Measurements from ENCODE around the gene TTC6. TPM values are rescaled to one million over a fixed set of nuclear protein-coding genes. Genes with fewer than 3 reads are reported as not detected.

TTC6 gene
- total RNA-seq, 1 donor from 2014 or later: 8.5 TPM

DNA sequence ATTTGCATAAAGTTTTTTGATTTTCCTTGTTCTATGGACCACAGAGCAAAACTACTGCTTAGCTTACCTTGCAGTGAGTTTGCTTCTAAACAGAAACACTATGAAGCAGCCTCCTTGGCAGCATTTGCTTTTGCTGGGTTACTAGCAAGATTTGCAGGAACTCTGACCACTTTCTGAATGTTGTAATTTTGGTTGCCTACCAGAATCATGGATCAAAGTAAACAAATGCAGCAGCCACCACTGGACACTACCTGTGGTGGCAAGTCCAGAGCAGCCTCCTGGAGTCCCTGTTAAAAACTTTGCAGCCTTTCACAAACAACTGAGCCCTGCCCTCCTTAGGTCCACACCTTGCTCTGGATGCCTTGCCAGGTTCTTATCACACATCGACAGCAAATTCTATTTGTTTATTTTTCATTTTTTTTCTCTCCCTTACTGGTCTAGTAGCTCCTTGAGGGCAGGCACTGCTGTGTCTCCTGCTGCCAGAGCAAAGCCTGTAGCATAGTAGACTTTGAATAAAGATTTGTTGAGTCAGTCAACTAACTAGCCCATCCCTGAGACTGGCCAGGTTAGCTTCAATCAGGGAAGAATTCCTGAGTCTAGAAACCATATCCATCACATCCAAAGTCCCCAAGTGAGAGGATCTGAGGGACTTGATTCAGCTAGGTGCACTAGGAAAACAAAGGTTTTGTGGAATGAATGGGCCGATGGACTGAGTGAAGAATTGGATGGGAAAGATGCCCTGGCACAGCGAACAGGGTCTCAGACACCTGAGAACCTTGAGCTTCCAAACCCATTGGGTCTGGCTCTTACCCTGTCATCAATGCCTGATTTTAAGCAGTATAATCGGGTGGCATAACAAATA lies 5.7 kb downstream of the TTC6 start:
- peaks cover 47% of the 10 kb centered on the region for H3K27me3 Mint-ChIP-seq (ENCODE audit: unreplicated experiment)

GRCh38 chr14:37601865-37602264 lies 6.4 kb downstream of the TTC6 start:
- Mint-ChIP-seq H3K27me3 (ENCODE audit: unreplicated experiment) (peaks cover 46% of the 10 kb centered on the region), H3K27ac (ENCODE audit: unreplicated experiment) (no peak overlapping the region), H3K9me3 (ENCODE audit: unreplicated experiment) (no peaks in the 10 kb centered on the region), H3K4me3 (ENCODE audit: unreplicated experiment) (no peak overlapping the region), H3K36me3 (ENCODE audit: low read depth, unreplicated experiment) (no peaks in the 10 kb centered on the region), H3K4me1 (ENCODE audit: unreplicated experiment) (peaks cover 6% of the 10 kb centered on the region)
- TF ChIP-seq, protein P1, sequence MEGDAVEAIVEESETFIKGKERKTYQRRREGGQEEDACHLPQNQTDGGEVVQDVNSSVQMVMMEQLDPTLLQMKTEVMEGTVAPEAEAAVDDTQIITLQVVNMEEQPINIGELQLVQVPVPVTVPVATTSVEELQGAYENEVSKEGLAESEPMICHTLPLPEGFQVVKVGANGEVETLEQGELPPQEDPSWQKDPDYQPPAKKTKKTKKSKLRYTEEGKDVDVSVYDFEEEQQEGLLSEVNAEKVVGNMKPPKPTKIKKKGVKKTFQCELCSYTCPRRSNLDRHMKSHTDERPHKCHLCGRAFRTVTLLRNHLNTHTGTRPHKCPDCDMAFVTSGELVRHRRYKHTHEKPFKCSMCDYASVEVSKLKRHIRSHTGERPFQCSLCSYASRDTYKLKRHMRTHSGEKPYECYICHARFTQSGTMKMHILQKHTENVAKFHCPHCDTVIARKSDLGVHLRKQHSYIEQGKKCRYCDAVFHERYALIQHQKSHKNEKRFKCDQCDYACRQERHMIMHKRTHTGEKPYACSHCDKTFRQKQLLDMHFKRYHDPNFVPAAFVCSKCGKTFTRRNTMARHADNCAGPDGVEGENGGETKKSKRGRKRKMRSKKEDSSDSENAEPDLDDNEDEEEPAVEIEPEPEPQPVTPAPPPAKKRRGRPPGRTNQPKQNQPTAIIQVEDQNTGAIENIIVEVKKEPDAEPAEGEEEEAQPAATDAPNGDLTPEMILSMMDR (IDR thresholded peaks at IDR 0.05; ENCODE audit: unreplicated experiment): no peak
- DNase-seq (ENCODE audit: low spot score): no peak

More for the DNA sequence above, 5.7 kb downstream of the TTC6 start:
- Mint-ChIP-seq H3K4me1 (ENCODE audit: unreplicated experiment) (peaks cover 13% of the 10 kb centered on the region), H3K4me3 (ENCODE audit: unreplicated experiment) (peak overlapping the region; percentile 58), H3K27ac (ENCODE audit: unreplicated experiment) (no peak overlapping the region), H3K36me3 (ENCODE audit: low read depth, unreplicated experiment) (no peaks in the 10 kb centered on the region), H3K9me3 (ENCODE audit: unreplicated experiment) (no peaks in the 10 kb centered on the region)
- TF ChIP-seq, protein P1 (IDR thresholded peaks at IDR 0.05; ENCODE audit: unreplicated experiment): no peak
- DNase-seq (ENCODE audit: low spot score): no peak

- Mint-ChIP-seq H3K27me3 (ENCODE audit: unreplicated experiment) (peaks cover 38% of the 10 kb centered on the region), H3K27ac (ENCODE audit: unreplicated experiment) (no peak overlapping the region), H3K4me3 (ENCODE audit: unreplicated experiment) (no peak overlapping the region), H3K36me3 (ENCODE audit: low read depth, unreplicated experiment) (no peaks in the 10 kb centered on the region), H3K9me3 (ENCODE audit: unreplicated experiment) (no peaks in the 10 kb centered on the region), H3K4me1 (ENCODE audit: unreplicated experiment) (peaks cover 2% of the 10 kb centered on the region)
- TF ChIP-seq, protein P1 (IDR thresholded peaks at IDR 0.05; ENCODE audit: unreplicated experiment): no peak
- DNase-seq (ENCODE audit: low spot score): no peak
Measured at GRCh38 chr14:37602605-37603453, 7.4 kb downstream of the TTC6 start.

GRCh38 chr14:37603688-37604251 lies 8.3 kb downstream of the TTC6 start:
- Mint-ChIP-seq H3K27me3 (ENCODE audit: unreplicated experiment) (peaks cover 32% of the 10 kb centered on the region), H3K36me3 (ENCODE audit: low read depth, unreplicated experiment) (no peaks in the 10 kb centered on the region)

More at GRCh38 chr14:37603688-37604251, 8.3 kb downstream of the TTC6 start:
- Mint-ChIP-seq H3K27ac (ENCODE audit: unreplicated experiment) (no peak overlapping the region), H3K4me1 (ENCODE audit: unreplicated experiment) (peaks cover 2% of the 10 kb centered on the region), H3K9me3 (ENCODE audit: unreplicated experiment) (no peaks in the 10 kb centered on the region), H3K4me3 (ENCODE audit: unreplicated experiment) (no peak overlapping the region)
- no peak for DNase-seq (ENCODE audit: low spot score)
- TF ChIP-seq, protein P1 (IDR thresholded peaks at IDR 0.05; ENCODE audit: unreplicated experiment): no peak
